NT2/D1 (cell line): Measurements from ENCODE around the gene SLC20A1.

Experiments
- SUZ12 ChIP-seq: IDR thresholded peaks from 2 replicates; pipeline ENCODE4 v1.6.1; 2011; ENCODE audit not compliant: insufficient read length, insufficient read depth; ENCODE audit errors: extremely low read depth
- YY1 ChIP-seq: IDR thresholded peaks from 2 replicates; pipeline ENCODE4 v1.6.1; 2011; ENCODE audit not compliant: insufficient read length, insufficient read depth
- ZNF274 ChIP-seq: IDR thresholded peaks from 2 replicates; pipeline ENCODE4 v1.6.1; 2011; ENCODE audit warnings: mild to moderate bottlenecking, low read depth, low read length

GRCh38 chr2:112601754-112602153 is 44.0 kb upstream of the SLC20A1 start:
- TF ChIP-seq ZNF274 (no peak), SUZ12 (no peak), YY1 (no peak)
